Panc1 (cell line): ENCODE results near the gene SPATA3. TPM values are rescaled to one million over a fixed set of nuclear protein-coding genes. Genes with fewer than 3 reads are reported as not detected.

Experiments used
- ATAC-seq: fragments of 200-7000 bp; cut with Tn5 transposase; 2 replicates; pipeline ENCODE4 v1.9.1; 2020; ENCODE audit warnings: mild to moderate bottlenecking, moderate library complexity
- BruUV-seq: library from RNA; stranded (reverse); fragments of 400-500 nt; replicated peaks from 2 replicates; lab custom pipeline; 2021; lab: Mats Ljungman, UMichigan
- CTCF ChIA-PET: fragments of 300-600 bp; sonication (Branson Sonifier 250); formaldehyde crosslinking; loops from one replicate; lab custom pipeline; 2022; ENCODE audit warnings: antibody characterized with exemption; lab: Charles Lee
- POLR2A ChIA-PET: fragments of 300-600 bp; sonication (Branson Sonifier 250); formaldehyde crosslinking; loops from one replicate; lab custom pipeline; 2022; ENCODE audit warnings: antibody characterized with exemption; lab: Charles Lee
- DNase-seq: peaks from one replicate; pipeline ENCODE4 v3.0.0-alpha.2; 2010; ENCODE audit warnings: low read depth, low spot score
- H3K27ac ChIP-seq: 2 replicates; pipeline ENCODE4 v1.5.1; 2011; ENCODE audit warnings: mild to moderate bottlenecking, low read length, inconsistent platforms
- H3K27me3 ChIP-seq: fragments of 200-500 bp; sonication (Bioruptor generic); 2 replicates; pipeline ENCODE4 v1.6.0; 2014; ENCODE audit warnings: low read length, inconsistent platforms; ENCODE audit not compliant: control insufficient read depth, insufficient read depth
- H3K36me3 ChIP-seq: fragments of 200-500 bp; sonication (Bioruptor generic); 2 replicates; pipeline ENCODE4 v1.5.1; 2014; ENCODE audit warnings: inconsistent platforms, mild to moderate bottlenecking, low read length, moderate library complexity; ENCODE audit not compliant: control insufficient read depth, insufficient read depth
- H3K4me1 ChIP-seq: 2 replicates; pipeline ENCODE4 v1.5.1; 2011; ENCODE audit warnings: inconsistent platforms, mild to moderate bottlenecking, low read length, moderate library complexity; ENCODE audit not compliant: control insufficient read depth, insufficient read depth
- H3K4me3 ChIP-seq, 2 experiments: 2 replicates each; pipeline ENCODE4 v1.5.1; 2011 to 2012; ENCODE audit warnings: low read depth in 2 of 2, low read length in 2 of 2, mild to moderate bottlenecking in 2 of 2, inconsistent platforms in 1 of 2, moderate library complexity in 1 of 2
- H3K9me3 ChIP-seq: fragments of 200-500 bp; sonication (Bioruptor generic); 2 replicates; pipeline ENCODE4 v1.5.1; 2014; ENCODE audit warnings: low read depth, mild to moderate bottlenecking, inconsistent platforms, low read length, moderate library complexity; ENCODE audit not compliant: control insufficient read depth, insufficient read depth
- CTCF ChIP-seq: fragments of 450-650 bp; IDR thresholded peaks from 2 replicates; pipeline ENCODE4 v1.5.1; 2017; ENCODE audit warnings: mild to moderate bottlenecking
- POLR2AphosphoS5 ChIP-seq: IDR thresholded peaks from 2 replicates; pipeline ENCODE4 v1.6.1; 2012; ENCODE audit warnings: mild to moderate bottlenecking, low read depth, low read length, moderate library complexity
- REST ChIP-seq, 2 experiments: IDR thresholded peaks; 2 replicates each; pipeline ENCODE4 v1.6.1; 2011 to 2012; ENCODE audit warnings: low read depth in 2 of 2, control low read depth in 1 of 2, low read length in 1 of 2, mild to moderate bottlenecking in 1 of 2, moderate library complexity in 1 of 2; ENCODE audit not compliant: insufficient read depth in 1 of 2
- SIN3A ChIP-seq: IDR thresholded peaks from 2 replicates; pipeline ENCODE4 v1.6.1; 2012; ENCODE audit warnings: low read depth, mild to moderate bottlenecking, low read length, moderate library complexity, borderline replicate concordance; ENCODE audit not compliant: insufficient read depth
- TCF7L2 ChIP-seq: IDR thresholded peaks from 2 replicates; pipeline ENCODE4 v1.6.1; 2011; ENCODE audit warnings: mild to moderate bottlenecking, low read depth, low read length, inconsistent platforms
- in situ Hi-C: cut with HindIII; loops from 2 replicates; pipeline ENCODE4 v1.10.0; 2016; ENCODE audit warnings: low sequenced_read_pairs, low pct_unique_long_range_greater_than_20kb
- intact Hi-C: fragments of 100-400 bp; cut with micrococcal nuclease; formaldehyde crosslinking; loops from one replicate; pipeline ENCODE4 v1.10.0; 2022; ENCODE audit not compliant: unreplicated experiment
- total RNA-seq: library from RNA; stranded (reverse); gene quantifications from one replicate; pipeline ENCODE4 v1.2.1, GENCODE V29; 2021; ENCODE audit not compliant: unreplicated experiment

SPATA3 gene
- total RNA-seq, 1 experiment from 2014 or later = not detected

GRCh38 chr2:231050018-231050901 is 54.3 kb downstream of the SPATA3 start:
- DNase-seq (no peak), ATAC-seq (no peak)
- intact Hi-C loops = loop anchor here (10.0 kb wide), 1 partner anchor 225 kb away; no protein-coding TSS in a partner anchor
- ChIA-PET POLR2A (no interaction called here), CTCF (no interaction called here)
- in situ Hi-C loops = no loop called here
- H3K27me3 ChIP-seq = no peaks in the 10 kb centered on the region
- H3K36me3 ChIP-seq = no peaks in the 10 kb centered on the region
- no TSS peak for BruUV-seq
- peaks cover 5% of the 10 kb centered on the region; the same call in 1 of the 2 replicates for H3K4me1 ChIP-seq
- H3K9me3 ChIP-seq = no peaks in the 10 kb centered on the region
- H3K27ac ChIP-seq = no peak overlapping the region
- TF ChIP-seq TCF7L2 (no peak), SIN3A (no peak), CTCF (no peak), REST (IDR thresholded peaks at IDR 0.05; ENCODE audit: insufficient read depth in 1 of 2, low read depth in 2 of 2, low read length in 1 of 2) (no peak), POLR2AphosphoS5 (no peak)
- no peak overlapping the region for H3K4me3 ChIP-seq

GRCh38 chr2:231051116-231051515 is 55.2 kb downstream of the SPATA3 start:
- Histone ChIP-seq H3K27ac (no peak overlapping the region), H3K4me1 (peaks cover 8% of the 10 kb centered on the region), H3K36me3 (no peaks in the 10 kb centered on the region), H3K4me3 (no peak overlapping the region), H3K27me3 (no peaks in the 10 kb centered on the region), H3K9me3 (no peaks in the 10 kb centered on the region)
- ATAC-seq (no peak), DNase-seq (no peak)
- intact Hi-C loops = loop anchor here (10.0 kb wide), 1 partner anchor 226 kb away; no protein-coding TSS in a partner anchor
- in situ Hi-C loops = no loop called here
- CTCF ChIA-PET = no interaction called here
- no TSS peak for BruUV-seq
- POLR2A ChIA-PET = no interaction called here
- TF ChIP-seq POLR2AphosphoS5 (no peak), CTCF (no peak), REST (IDR thresholded peaks at IDR 0.05; ENCODE audit: insufficient read depth in 1 of 2, low read depth in 2 of 2, low read length in 1 of 2) (no peak), SIN3A (no peak), TCF7L2 (no peak)
